ENCODE results near the gene BBS7. TPM values are rescaled to one million over a fixed set of nuclear protein-coding genes. Genes with fewer than 3 reads are reported as not detected.

Gene BBS7
- total and polyA plus RNA-seq, 7 donors = 8.4 to 14.6 (median 12.7) TPM

- Histone ChIP-seq H3K27me3 (no peaks in the 10 kb centered on the region), H3K27ac (no peak overlapping the region), H3K4me1 (peaks cover 0 to 6% (median 5%) of the 10 kb centered on the region in 4 donors), H3K9me3 (no peaks in the 10 kb centered on the region), H3K36me3 (peaks cover 4 to 66% (median 18%) of the 10 kb centered on the region in 4 donors), H3K4me3 (no peak overlapping the region)
- TF ChIP-seq POLR2AphosphoS5 (IDR thresholded peaks at IDR 0.05) (no peak), CTCF (IDR thresholded peaks at IDR 0.05) (no peak), EP300 (IDR thresholded peaks at IDR 0.05) (no peak), POLR2A (IDR thresholded peaks at IDR 0.05) (no peak)
- intact Hi-C loops (cut with DNase I) = no loop called here
- 46 to 47% methylated on average over 1 of the region's 1 CpG for WGBS, 2 donors
- no peak for DNase-seq
These were observed 52.1 kb downstream of the BBS7 start for GRCh38 chr4:121818215-121818614.

GRCh38 chr4:121817701-121818100 lies 52.6 kb downstream of the BBS7 start:
- DNase-seq = no peak

GRCh38 chr4:121817006-121817405 lies 53.3 kb downstream of the BBS7 start:
- 79 to 83% methylated on average over 3 of the region's 3 CpGs for WGBS, 2 donors
- intact Hi-C loops (cut with DNase I) = no loop called here
- no peaks in the 10 kb centered on the region for H3K4me1 ChIP-seq
- no peak for TF ChIP-seq EP300 (IDR thresholded peaks at IDR 0.05)
- TF ChIP-seq POLR2AphosphoS5 (IDR thresholded peaks at IDR 0.05) = no peak
- TF ChIP-seq CTCF (IDR thresholded peaks at IDR 0.05) = no peak
- no peak for TF ChIP-seq POLR2A (IDR thresholded peaks at IDR 0.05)
- no peaks in the 10 kb centered on the region for H3K9me3 ChIP-seq
- H3K36me3 ChIP-seq = peaks cover 4 to 78% (median 21%) of the 10 kb centered on the region in 4 donors
- H3K27ac ChIP-seq = no peak overlapping the region
- no peaks in the 10 kb centered on the region for H3K27me3 ChIP-seq
- no peak overlapping the region for H3K4me3 ChIP-seq
- no peak for DNase-seq

More at GRCh38 chr4:121817701-121818100, 52.6 kb downstream of the BBS7 start:
- peaks cover 0 to under 1% (median under 1%) of the 10 kb centered on the region in 4 donors for H3K4me1 ChIP-seq
- no peak for TF ChIP-seq POLR2AphosphoS5 (IDR thresholded peaks at IDR 0.05)
- TF ChIP-seq POLR2A (IDR thresholded peaks at IDR 0.05) = no peak
- TF ChIP-seq EP300 (IDR thresholded peaks at IDR 0.05) = no peak
- no peak for TF ChIP-seq CTCF (IDR thresholded peaks at IDR 0.05)
- H3K4me3 ChIP-seq = no peak overlapping the region
- intact Hi-C loops (cut with DNase I) = no loop called here
- no peaks in the 10 kb centered on the region for H3K9me3 ChIP-seq
- no peak overlapping the region for H3K27ac ChIP-seq
- H3K27me3 ChIP-seq = no peaks in the 10 kb centered on the region
- 86 to 91% methylated on average over 1 of the region's 1 CpG for WGBS, 2 donors
- peaks cover 4 to 72% (median 21%) of the 10 kb centered on the region in 4 donors for H3K36me3 ChIP-seq

- intact Hi-C loops (cut with DNase I) = no loop called here
These were observed 55.5 kb downstream of the BBS7 start for GRCh38 chr4:121814756-121815155.

GRCh38 chr4:121811122-121811521 lies 59.2 kb downstream of the BBS7 start:
- Histone ChIP-seq H3K27me3 (no peaks in the 10 kb centered on the region), H3K27ac (no peak overlapping the region), H3K9me3 (no peaks in the 10 kb centered on the region), H3K4me3 (no peak overlapping the region), H3K36me3 (peaks cover 4 to 99% (median 36%) of the 10 kb centered on the region in 4 donors), H3K4me1 (no peaks in the 10 kb centered on the region)
- DNase-seq = no peak
- TF ChIP-seq CTCF (IDR thresholded peaks at IDR 0.05) (no peak), POLR2A (IDR thresholded peaks at IDR 0.05) (no peak), EP300 (IDR thresholded peaks at IDR 0.05) (no peak), POLR2AphosphoS5 (IDR thresholded peaks at IDR 0.05) (no peak)
- intact Hi-C loops (cut with DNase I) = no loop called here

More at GRCh38 chr4:121814756-121815155, 55.5 kb downstream of the BBS7 start:
- TF ChIP-seq POLR2AphosphoS5 (IDR thresholded peaks at IDR 0.05) = no peak
- Histone ChIP-seq H3K27me3 (no peaks in the 10 kb centered on the region), H3K9me3 (no peaks in the 10 kb centered on the region), H3K27ac (no peak overlapping the region), H3K4me1 (no peaks in the 10 kb centered on the region), H3K36me3 (peaks cover 4 to 91% (median 38%) of the 10 kb centered on the region in 4 donors), H3K4me3 (no peak overlapping the region)
- no peak for DNase-seq
- WGBS, 2 donors = 90 to 92% methylated on average over 2 of the region's 2 CpGs

Measured in sigmoid colon (tissue), 7 donors.